DND-41 (cell line): ENCODE results near the gene IDH2.

Experiments used
- CTCF ChIP-seq: IDR thresholded peaks from 2 replicates; pipeline ENCODE4 v1.5.1; 2012; ENCODE audit warnings: borderline replicate concordance, low read length, moderate library complexity, mild to moderate bottlenecking; ENCODE audit not compliant: poor library complexity, severe bottlenecking; ENCODE audit errors: extremely low read depth
- EZH2 ChIP-seq: IDR thresholded peaks from 3 replicates; pipeline ENCODE4 v1.6.1; 2012; ENCODE audit warnings: borderline replicate concordance, low read depth, mild to moderate bottlenecking, moderate library complexity, low read length, inconsistent platforms; ENCODE audit not compliant: severe bottlenecking

DNA sequence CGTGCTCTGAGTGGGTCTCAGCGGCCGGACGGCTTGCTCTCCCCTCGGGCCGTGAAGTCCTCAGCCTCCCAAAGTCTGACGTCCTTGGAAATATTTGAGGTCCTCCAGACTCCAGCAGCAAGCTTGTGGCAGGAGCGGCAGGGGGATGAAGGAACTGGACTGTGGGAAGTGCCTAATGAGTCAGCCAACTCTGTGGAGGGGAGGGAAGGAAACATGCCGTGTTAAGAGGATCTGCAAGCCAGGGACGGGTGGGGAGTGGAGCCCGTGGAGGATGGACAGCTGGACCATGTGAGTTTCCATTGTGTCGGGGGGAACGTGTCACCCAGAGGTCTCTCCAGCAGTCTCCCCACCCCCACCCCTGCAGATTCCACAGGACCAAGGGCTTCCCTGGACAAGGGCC, 39.4 kb upstream of the IDH2 start:
- TF ChIP-seq CTCF, result no peak
- no peak for TF ChIP-seq EZH2
